A549 (cell line): ENCODE measurements around the gene ADGRG6. TPM values are rescaled to one million over a fixed set of nuclear protein-coding genes. Genes with fewer than 3 reads are reported as not detected.

Experiments used
- polyA plus RNA-seq, 4 experiments: library from polyadenylated mRNA; depleted of rRNA in 3 of 4; stranded (reverse); fragments of >200 nt; fragmentation: RNase III in 1 of 4; extraction: RNeasy Plus Mini Kit Qiagen cat#74134 plus additional on column Dnase treatment in 1 of 4; gene quantifications; 2 replicates in 3 of 4; 3 replicates in 1 of 4; pipeline ENCODE4 v1.2.3, GENCODE V29; 2011 to 2017

Gene ADGRG6
- polyA plus RNA-seq, 2 of the 4 experiments (the other 2 are of a cell fraction), result 55.4 to 181 TPM

Other genes starting within 250 kb of the ADGRG6 start
- not detected in 2 replicates for gene GJE1, start 169.1 kb upstream of the ADGRG6 start, polyA plus RNA-seq (2011; rRNA removed)
- gene GJE1, start 169.1 kb upstream of the ADGRG6 start, polyA plus RNA-seq (2017; fragmentation: RNase III; extraction: RNeasy Plus Mini Kit Qiagen cat#74134 plus additional on column Dnase treatment), result not detected in 3 replicates
- gene NMBR, start 154.9 kb upstream of the ADGRG6 start, polyA plus RNA-seq (2011; rRNA removed), result not detected in 2 replicates
- not detected in 3 replicates for gene NMBR, start 154.9 kb upstream of the ADGRG6 start, polyA plus RNA-seq (2017; fragmentation: RNase III; extraction: RNeasy Plus Mini Kit Qiagen cat#74134 plus additional on column Dnase treatment)
- gene VTA1, start 154.7 kb upstream of the ADGRG6 start, polyA plus RNA-seq (2011; rRNA removed), result 85.3 and 88.0 TPM in 2 replicates
- 44.3 to 49.0 TPM (median 45.7 TPM) in 3 replicates for gene VTA1, start 154.7 kb upstream of the ADGRG6 start, polyA plus RNA-seq (2017; fragmentation: RNase III; extraction: RNeasy Plus Mini Kit Qiagen cat#74134 plus additional on column Dnase treatment)